Measurements from ENCODE around the gene GLIPR1.
"Not testable (repeated sequence)": the region's sequence is repeated elsewhere in the genome, so short reads cannot be mapped to it uniquely, and the experiment has no call there.

GLIPR1 gene

GRCh38 chr12:75457191-75457590 lies 23.4 kb upstream of the GLIPR1 start:
- H3K4me3 ChIP-seq (replicated peaks; ENCODE audit: insufficient read depth, low read length): no peak overlapping the region
- TF ChIP-seq REST (IDR thresholded peaks at IDR 0.05; ENCODE audit: insufficient replicate concordance, low read depth): no peak
- no peak for DNase-seq (ENCODE audit: low read depth in 1 of 2, low spot score in 1 of 2)
- H3K27ac ChIP-seq (replicated peaks): 0 out of 2 replicates have a peak overlapping the region, but pooled peaks have one; percentile 6
- H3K27me3 ChIP-seq (ENCODE audit: insufficient read depth, poor library complexity, severe bottlenecking): no peaks in the 10 kb centered on the region

- not testable (repeated sequence) for H3K27me3 ChIP-seq (ENCODE audit: insufficient read depth, poor library complexity, severe bottlenecking); DNase-seq (ENCODE audit: low read depth in 1 of 2, low spot score in 1 of 2); H3K4me3 ChIP-seq (replicated peaks; ENCODE audit: insufficient read depth, low read length); H3K27ac ChIP-seq (replicated peaks)
Observed at GRCh38 chr12:75457866-75458265, 22.7 kb upstream of the GLIPR1 start.

- Histone ChIP-seq H3K27ac (replicated peaks) (no peak overlapping the region), H3K27me3 (ENCODE audit: insufficient read depth, poor library complexity, severe bottlenecking) (no peaks in the 10 kb centered on the region), H3K4me3 (replicated peaks; ENCODE audit: insufficient read depth, low read length) (no peak overlapping the region)
- DNase-seq (ENCODE audit: low read depth in 1 of 2, low spot score in 1 of 2): no peak
- TF ChIP-seq POLR2AphosphoS5 (IDR thresholded peaks at IDR 0.05; ENCODE audit: low read depth) (no peak), GABPA (IDR thresholded peaks at IDR 0.05; ENCODE audit: low read depth) (no peak), SPI1 (IDR thresholded peaks at IDR 0.05; ENCODE audit: borderline replicate concordance, low read depth) (no peak), REST (IDR thresholded peaks at IDR 0.05; ENCODE audit: insufficient replicate concordance, low read depth) (no peak), CTCF (IDR thresholded peaks at IDR 0.05; ENCODE audit: insufficient read depth, low read length) (no peak)
Observed at GRCh38 chr12:75459755-75460154, 20.8 kb upstream of the GLIPR1 start.

- DNase-seq (ENCODE audit: low read depth in 1 of 2, low spot score in 1 of 2): no peak
- H3K27ac ChIP-seq (replicated peaks): no peak overlapping the region
- TF ChIP-seq REST (IDR thresholded peaks at IDR 0.05; ENCODE audit: insufficient replicate concordance, low read depth) (no peak), POLR2AphosphoS5 (IDR thresholded peaks at IDR 0.05; ENCODE audit: low read depth) (no peak), GABPA (IDR thresholded peaks at IDR 0.05; ENCODE audit: low read depth) (no peak), SPI1 (IDR thresholded peaks at IDR 0.05; ENCODE audit: borderline replicate concordance, low read depth) (no peak), CTCF (IDR thresholded peaks at IDR 0.05; ENCODE audit: insufficient read depth, low read length) (no peak)
- H3K4me3 ChIP-seq (replicated peaks; ENCODE audit: insufficient read depth, low read length): no peak overlapping the region
- H3K27me3 ChIP-seq (ENCODE audit: insufficient read depth, poor library complexity, severe bottlenecking): no peaks in the 10 kb centered on the region
Observed at GRCh38 chr12:75460204-75460603, 20.4 kb upstream of the GLIPR1 start.
